Measurements from ENCODE around the gene ZNF865.

ZNF865 gene

DNA sequence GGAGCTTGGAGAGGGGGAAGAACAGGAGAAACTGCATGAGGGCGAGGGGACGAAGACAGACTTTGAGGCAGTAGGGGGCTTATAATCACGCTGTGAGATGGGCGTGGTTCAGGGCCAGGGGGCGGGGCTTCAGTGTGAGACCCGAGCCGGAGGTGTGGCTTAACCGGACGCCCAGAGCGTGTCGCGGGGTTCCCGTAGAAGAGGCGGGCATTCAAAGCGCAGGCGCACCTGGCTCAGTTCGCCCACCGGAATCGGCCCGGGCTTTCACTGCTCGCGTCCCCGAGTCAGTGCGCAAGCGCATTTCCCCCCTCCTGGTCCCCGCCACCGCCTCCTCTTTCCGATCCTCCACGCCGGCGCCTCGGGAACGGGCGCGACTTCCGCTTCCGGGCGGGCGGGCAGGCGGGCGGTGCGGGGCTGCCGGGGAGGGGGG, 225 bp upstream of the ZNF865 start:
- DNase-seq (ENCODE audit: low read depth in 3 of 3): peak; percentile 98 to 99 (median 99)

DNA sequence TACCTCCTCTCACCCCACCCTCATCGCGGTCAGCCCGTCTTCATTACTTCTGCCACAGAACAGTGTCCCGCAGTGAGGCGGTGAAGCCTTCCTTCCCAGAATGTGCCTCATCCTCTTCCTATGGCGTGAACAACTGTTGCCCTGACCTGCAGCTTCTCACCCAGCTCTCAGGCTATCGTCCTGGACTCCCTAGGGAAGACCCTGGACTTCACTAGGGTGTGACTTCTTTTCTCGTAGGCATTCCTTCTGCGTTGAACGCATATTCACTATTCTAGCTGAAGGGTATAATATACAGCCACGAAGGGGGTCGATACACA, 982 bp downstream of the ZNF865 start:
- no peak for DNase-seq (ENCODE audit: low read depth in 3 of 3)

DNA sequence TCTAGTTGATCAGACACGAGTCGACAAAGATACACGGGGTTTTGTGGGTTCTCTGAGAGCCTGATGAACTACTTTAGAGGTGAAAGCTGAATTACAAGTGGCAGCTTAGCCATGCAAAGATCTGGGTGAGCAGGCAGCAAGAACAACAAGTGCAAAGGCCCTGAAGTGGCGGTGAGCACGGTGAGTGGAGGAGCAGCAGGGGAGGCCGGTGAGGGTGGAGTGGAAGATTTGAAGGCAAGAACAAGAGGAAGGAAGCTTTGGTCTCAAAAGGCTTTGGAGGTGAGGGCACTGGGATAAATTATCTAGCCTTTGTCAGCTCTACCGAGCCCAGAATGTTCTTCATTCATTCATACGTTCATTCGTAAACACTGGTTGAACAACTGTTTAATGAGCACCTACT, 1.4 kb downstream of the ZNF865 start:
- no peak for DNase-seq (ENCODE audit: low read depth in 3 of 3)

DNA sequence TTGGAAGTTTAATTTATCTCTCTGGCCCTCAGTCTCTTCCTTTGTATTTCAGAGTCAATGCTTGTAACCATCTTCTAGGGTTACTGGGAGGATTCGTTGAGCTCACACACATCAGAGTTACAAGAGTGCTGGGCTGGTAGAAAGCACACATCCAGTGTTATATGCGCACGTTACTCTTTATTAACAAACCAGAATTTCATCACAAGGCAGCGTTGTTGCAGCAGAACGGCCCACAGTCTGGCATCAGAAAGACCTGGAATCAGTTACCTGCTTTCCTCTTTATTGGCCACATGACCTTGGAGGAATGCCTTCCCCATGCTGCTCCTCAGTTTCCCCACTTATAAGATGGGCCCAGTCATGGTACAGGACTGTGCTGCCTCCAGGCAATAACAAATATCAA, 3.9 kb downstream of the ZNF865 start:
- no peak for DNase-seq (ENCODE audit: low read depth in 3 of 3)

DNA sequence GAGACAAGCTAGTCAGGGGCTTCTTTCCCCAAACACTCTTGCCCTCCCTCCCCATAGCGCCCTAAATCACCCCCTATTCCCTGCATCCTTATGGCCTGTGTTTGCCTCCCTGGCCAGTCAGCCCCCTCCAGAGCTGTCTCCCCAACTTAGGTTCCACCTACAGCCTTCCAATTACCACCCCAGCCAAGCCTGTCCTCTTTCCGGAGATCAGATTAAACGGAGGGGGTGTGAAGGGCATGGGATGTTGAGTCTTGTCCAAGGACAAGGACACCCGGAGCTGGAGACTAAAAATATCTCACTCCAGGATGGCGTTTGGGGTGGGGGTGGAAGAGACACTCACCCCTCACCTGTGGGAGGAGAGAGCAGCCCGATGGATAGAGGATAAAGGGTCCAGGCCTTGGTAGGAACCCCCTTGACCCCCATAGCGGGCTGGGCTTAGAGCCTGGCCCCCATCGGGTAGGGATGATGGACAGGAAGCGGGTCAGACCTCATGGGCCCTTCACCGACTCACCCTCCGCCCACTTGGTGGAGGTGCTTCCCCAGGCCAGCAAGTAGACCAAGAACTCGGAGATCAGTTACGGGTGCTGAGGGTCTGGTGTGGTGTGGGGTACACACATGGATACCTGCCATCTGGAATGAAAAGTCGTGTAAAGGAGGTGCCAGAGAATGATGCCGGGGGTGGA, 6.0 kb downstream of the ZNF865 start:
- no peak for DNase-seq (ENCODE audit: low read depth in 3 of 3)

DNA sequence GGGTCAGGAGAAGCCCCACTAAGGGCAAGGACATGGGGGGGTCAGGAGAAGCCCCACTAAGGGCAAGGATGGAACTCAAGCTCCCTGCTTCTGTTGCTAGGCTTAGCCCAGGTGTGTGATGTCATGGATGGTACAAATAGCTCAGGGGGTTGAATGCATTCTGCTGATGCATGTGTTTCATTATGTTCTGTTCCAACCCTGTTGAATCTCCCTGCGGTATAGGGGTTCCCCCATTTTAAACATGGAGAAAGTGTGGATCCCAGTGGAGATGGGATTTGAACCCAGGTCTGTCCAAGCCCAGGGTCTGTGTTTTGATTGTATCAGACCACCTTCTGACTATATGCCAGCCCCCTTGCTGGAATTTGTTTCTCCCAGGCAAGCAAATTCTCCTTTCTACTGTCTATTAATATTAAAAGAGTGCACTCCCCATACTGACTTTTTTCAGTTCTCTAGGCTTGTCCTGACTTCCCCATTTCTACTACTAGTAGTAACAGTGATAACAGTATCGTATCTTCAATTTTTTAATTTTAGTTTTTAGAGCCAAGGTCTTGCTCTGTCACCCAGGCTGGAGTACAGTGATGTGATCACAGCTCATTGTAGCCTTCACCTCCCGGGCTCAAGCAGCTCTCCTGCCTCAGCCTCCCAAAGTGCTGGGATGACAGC, 6.7 kb downstream of the ZNF865 start:
- DNase-seq (ENCODE audit: low read depth in 3 of 3): no peak

DNA sequence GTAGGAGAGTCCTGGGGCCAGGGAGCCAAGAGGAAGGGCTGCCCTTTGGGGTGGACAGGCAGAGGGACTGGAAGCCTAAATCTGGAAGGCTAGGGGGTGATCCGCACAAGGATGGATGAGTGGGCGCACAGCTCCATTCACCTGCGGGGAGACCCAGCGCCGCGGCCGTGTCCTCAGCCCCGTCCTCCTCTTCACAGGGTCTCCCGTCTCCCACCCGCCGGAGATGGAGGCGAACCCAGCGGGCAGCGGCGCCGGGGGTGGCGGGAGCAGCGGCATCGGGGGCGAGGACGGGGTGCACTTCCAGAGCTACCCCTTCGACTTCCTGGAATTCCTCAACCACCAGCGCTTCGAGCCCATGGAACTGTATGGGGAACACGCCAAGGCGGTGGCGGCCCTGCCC, 7.9 kb downstream of the ZNF865 start:
- no peak for DNase-seq (ENCODE audit: low read depth in 3 of 3)

DNA sequence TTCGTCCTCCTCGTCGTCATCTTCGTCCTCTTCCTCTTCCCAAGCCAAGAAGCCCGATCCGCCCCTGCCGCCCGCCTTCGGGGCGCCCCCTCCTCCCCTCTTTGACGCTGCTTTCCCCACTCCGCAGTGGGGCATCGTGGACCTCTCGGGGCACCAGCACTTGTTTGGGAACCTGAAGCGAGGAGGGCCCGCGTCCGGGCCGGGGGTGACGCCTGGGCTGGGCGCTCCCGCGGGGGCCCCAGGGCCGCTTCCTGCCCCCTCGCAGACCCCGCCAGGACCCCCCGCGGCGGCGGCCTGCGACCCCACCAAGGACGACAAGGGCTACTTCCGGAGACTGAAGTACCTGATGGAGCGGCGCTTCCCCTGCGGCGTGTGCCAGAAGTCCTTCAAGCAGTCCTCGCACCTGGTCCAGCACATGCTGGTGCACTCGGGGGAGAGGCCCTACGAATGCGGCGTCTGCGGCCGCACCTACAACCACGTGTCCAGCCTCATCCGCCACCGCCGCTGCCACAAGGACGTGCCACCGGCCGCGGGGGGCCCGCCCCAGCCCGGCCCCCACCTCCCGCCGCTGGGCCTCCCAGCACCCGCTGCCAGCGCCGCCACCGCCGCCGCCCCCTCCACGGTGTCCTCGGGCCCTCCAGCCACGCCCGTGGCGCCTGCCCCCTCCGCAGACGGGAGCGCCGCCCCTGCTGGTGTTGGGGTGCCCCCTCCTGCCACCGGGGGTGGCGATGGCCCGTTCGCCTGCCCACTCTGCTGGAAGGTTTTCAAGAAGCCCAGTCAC, 8.7 kb downstream of the ZNF865 start:
- DNase-seq (ENCODE audit: low read depth in 3 of 3): no peak

DNA sequence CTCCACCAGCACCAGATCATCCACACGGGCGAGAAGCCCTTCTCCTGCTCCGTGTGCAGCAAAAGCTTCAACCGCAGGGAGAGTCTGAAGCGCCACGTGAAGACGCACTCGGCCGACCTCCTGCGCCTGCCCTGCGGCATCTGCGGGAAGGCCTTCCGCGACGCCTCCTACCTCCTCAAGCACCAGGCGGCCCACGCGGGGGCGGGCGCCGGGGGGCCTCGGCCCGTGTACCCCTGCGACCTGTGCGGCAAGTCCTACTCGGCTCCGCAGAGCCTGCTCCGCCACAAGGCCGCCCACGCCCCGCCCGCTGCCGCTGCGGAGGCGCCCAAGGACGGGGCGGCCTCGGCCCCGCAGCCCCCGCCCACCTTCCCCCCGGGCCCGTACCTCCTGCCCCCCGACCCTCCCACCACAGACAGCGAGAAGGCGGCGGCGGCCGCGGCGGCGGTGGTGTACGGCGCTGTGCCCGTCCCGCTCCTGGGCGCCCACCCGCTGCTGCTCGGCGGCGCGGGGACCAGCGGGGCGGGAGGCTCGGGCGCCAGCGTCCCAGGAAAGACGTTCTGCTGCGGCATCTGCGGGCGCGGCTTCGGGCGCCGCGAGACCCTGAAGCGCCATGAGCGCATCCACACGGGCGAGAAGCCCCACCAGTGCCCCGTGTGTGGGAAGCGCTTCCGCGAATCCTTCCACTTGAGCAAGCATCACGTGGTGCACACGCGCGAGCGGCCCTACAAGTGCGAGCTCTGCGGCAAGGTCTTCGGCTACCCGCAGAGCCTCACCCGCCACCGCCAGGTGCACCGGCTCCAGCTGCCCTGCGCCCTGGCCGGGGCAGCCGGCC, 9.5 kb downstream of the ZNF865 start:
- no peak for DNase-seq (ENCODE audit: low read depth in 3 of 3)

DNA sequence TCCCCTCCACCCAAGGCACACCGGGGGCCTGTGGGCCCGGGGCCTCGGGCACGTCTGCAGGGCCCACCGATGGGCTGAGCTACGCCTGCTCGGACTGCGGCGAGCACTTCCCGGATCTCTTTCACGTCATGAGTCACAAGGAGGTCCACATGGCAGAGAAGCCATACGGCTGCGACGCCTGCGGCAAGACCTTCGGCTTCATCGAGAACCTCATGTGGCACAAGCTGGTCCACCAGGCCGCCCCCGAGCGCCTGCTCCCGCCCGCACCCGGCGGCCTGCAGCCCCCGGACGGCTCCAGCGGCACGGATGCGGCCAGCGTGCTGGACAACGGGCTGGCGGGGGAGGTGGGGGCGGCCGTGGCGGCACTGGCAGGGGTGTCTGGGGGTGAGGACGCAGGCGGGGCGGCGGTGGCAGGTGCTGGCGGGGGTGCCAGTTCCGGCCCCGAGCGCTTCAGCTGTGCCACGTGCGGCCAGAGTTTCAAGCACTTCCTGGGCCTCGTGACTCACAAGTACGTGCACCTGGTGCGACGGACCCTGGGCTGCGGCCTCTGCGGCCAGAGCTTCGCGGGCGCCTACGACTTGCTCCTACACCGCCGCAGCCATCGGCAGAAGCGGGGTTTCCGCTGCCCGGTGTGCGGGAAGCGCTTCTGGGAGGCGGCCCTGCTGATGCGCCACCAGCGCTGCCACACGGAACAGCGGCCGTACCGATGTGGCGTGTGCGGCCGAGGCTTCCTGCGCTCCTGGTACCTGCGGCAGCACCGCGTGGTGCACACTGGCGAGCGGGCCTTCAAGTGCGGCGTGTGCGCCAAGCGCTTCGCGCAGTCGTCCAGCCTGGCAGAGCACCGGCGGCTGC, 10.3 kb downstream of the ZNF865 start:
- no peak for DNase-seq (ENCODE audit: low read depth in 3 of 3)

DNA sequence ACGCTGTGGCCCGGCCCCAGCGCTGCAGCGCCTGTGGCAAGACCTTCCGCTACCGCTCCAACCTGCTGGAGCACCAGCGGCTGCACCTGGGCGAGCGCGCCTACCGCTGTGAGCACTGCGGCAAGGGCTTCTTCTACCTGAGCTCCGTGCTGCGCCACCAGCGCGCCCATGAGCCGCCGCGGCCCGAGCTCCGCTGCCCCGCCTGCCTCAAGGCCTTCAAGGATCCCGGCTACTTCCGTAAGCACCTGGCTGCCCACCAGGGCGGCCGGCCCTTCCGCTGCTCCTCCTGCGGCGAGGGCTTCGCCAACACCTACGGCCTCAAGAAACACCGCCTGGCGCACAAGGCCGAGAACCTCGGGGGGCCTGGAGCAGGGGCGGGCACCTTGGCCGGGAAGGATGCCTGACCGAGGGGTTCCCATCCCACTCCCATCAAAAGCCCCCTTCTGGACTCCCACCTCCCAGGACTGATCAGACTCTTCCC, 11.0 kb downstream of the ZNF865 start:
- no peak for DNase-seq (ENCODE audit: low read depth in 3 of 3)

DNA sequence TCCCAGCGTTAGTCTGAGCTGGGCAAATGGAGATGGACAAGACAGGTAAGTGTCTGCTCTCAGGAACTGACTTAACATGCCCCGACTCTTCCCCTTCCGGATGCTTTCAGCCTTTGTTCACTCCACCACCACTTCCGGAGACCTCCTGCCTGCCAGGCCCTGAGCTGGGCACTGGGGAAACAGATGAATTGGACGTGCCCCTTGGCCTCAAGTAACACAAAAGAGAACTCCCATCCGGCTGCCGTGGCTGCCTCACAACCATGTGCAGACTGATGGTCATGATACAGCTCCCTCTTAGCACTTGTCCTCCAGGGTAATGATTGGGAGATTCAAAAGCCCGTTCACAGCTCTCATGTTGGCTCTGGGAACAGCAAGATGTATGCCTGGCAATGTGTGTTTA, 12.0 kb downstream of the ZNF865 start:
- no peak for DNase-seq (ENCODE audit: low read depth in 3 of 3)

DNA sequence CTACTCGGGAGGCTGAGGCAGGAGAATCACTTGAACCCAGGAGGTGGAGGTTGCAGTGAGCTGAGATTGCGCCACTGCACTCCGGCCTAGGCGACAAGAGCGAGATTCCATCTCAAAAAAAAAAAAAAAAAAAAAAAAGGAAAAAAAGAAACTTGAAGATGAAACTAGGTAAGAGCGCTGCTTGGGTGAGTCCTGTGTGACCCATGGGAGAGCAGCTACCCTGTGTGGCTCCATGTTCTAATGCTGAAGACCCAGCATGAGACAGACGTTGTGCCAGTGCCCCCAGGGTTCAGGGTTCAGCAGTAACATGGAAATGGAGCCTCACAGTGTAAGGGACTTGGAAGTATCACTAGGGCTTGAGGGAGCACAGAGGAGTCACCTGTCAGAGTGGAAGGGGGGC, 13.0 kb downstream of the ZNF865 start:
- no peak for DNase-seq (ENCODE audit: low read depth in 3 of 3)

DNA sequence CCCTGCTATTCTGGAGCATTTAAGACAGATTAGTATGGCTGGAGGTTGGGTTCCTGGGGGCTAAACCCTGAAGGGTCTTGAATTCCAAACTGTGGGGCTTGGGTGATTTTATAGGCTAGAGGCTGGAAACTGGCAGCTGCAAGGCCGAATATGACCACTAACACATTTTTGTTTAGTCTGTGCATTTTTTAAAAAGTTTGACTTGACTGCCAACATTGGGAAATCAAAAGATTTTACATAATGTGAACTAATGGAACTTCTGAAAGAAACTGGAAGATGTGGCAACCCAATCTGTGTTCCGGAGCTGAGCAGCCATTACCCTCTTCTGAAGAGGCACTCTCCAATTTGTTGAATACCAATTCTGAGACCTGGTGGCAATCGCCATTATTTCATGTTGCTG, 13.8 kb downstream of the ZNF865 start:
- no peak for DNase-seq (ENCODE audit: low read depth in 3 of 3)

DNA sequence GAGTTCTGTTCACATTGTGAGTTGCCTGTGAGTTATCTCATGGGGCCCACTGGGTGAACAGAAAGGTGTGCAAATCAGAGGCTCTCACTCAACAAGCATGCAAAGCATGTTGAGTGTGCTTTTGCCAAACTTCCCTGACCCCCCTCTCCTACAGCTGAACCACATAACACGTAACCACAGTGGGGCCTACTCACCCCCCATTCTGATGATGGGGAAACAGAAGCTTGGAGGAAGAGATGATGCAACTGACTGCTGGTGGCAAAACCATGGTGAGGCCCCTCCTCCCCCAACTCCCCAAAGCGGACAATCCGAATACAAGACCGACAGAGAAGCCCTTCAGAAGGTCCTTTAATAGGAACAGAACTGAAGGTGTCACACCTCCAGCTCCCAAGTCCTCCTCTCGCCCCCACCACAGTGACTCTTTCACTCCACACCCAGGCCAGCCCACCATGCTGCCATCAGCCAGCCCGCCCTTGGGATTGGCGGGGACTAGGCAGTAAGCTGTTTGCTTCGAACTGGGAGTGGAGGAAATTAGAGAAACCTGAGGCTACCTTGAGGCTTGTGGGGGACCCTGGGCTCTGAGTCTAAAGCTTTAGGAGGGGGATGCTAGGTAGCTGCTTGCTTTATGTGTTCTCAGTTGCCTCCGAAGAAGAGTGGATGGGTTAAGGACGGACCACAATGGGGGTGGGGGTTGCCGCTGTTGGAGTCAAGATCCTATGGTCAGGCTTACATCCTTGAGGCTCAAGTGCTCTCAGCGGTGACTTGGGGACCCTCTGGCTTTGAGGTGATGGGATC, 15.2 kb downstream of the ZNF865 start:
- no peak for DNase-seq (ENCODE audit: low read depth in 3 of 3)

DNA sequence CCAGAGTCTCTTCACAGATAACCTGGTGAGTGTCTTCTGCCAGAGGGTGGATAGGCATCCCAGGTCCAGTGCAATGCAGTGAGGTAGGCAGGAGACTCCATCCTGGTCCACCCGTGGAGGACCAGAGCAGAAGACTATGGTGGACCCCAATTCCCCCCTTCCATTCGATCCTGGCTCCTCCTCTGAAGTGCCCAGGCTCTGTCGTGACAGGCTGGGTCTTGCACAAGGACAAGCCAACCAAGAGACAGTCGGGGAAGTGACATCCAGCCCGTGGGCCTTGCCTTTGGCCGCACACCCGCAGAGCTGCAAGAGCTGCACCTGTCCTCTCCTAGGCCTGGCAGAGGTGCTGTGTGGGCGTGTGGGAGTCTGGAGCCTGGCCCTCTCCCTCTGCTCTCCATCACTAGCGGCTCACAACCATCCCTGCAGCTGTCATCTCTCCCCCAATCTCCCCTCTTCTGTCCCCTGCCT, 15.8 kb downstream of the ZNF865 start:
- no peak for DNase-seq (ENCODE audit: low read depth in 3 of 3)

DNA sequence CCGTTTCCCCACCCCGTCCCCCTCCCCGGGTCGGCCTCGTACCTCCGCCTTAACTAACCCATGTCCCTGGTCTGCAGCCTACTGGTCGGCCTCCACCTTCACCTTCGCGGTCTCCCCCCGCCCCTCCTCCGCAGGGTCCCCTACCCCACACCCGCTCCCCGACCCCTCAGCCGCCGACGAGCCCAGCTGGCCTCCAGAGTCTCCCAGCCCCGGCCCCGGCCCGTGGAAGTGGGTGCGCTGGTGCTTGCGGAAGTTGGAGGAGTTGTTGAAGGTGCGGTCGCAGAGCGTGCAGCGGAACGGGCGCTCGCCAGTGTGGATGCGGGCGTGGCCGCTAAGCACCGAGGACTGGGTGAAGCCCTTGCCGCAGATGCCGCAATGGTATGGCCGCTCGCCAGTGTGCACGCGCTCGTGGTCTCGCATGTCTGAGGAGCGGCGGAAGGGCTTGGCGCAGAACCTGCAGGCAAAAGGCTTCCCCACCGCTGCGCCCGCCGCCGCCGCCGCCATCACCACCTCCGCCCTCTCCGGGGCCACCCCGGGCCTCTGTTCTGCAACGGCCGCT, 16.3 kb downstream of the ZNF865 start:
- DNase-seq (ENCODE audit: low read depth in 3 of 3): no peak

DNA sequence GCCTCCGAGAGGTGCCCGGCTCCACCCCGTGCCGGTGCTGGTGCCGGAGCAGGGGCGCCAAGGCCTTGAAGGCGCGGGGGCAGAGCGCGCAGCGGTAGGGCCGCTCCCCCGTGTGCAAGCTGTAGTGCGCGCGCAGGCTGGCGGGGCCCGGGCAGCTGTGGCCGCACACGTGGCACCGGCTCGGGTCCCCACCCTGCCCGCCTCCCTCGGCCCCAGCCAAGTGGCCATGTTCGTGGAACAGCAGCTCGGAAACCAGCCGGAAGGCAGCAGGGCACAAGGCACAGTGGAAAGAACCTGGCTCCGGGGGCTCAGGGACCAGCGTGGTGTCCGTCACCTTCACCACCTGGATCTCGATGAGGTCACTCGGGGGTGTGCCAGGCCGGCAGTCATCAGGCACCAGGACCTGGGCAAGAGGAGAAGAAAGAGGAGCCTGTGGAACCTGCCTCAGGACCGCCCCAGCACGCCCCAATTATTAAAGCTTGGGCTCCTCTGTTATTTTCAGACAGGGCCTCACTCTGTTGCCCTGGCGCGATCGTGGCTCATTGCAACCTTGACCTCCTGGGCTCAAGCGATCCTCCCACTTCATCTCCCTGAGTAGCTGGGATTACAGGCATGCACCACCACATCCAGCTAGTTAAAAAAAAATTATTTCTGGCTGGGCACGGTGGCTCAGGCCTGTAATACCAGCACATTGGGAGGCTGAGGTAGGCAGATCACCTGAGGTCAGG, 17.0 kb downstream of the ZNF865 start:
- DNase-seq (ENCODE audit: low read depth in 3 of 3): no peak

DNA sequence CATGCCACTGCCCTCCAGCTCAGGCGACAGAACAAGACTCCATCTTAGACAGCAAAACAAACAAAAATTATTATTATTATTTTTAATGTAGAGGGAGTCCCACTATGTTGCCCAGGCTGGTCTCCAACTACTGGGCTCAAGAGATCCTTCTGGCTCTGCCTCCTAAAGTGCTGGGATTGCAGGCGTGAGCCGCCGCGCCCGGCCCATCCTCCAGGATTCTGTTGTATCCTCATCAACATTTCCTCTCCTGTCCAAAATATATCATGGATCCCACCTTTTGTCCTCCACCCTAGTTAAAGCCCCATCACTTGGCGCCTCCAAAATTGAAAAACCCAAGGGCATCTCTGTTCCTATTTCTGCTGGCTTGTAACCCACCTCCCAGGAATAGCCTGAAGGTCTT, 17.7 kb downstream of the ZNF865 start:
- no peak for DNase-seq (ENCODE audit: low read depth in 3 of 3)

Measured in stimulated activated CD4-positive, alpha-beta T cell treated with anti-CD3 and anti-CD28 coated beads, TNF-alpha, amount 100 ng/mL, for 48 hours (primary cell).